Measurements from ENCODE around the gene FBN1.

FBN1 gene

GRCh38 chr15:48554112-48554511 is 91.4 kb downstream of the FBN1 start:
- no peak for DNase-seq (ENCODE audit: low read depth)
- no peak overlapping the region for H3K4me3 ChIP-seq (replicated peaks; ENCODE audit: low read depth, low read length)
- TF ChIP-seq, protein P1, sequence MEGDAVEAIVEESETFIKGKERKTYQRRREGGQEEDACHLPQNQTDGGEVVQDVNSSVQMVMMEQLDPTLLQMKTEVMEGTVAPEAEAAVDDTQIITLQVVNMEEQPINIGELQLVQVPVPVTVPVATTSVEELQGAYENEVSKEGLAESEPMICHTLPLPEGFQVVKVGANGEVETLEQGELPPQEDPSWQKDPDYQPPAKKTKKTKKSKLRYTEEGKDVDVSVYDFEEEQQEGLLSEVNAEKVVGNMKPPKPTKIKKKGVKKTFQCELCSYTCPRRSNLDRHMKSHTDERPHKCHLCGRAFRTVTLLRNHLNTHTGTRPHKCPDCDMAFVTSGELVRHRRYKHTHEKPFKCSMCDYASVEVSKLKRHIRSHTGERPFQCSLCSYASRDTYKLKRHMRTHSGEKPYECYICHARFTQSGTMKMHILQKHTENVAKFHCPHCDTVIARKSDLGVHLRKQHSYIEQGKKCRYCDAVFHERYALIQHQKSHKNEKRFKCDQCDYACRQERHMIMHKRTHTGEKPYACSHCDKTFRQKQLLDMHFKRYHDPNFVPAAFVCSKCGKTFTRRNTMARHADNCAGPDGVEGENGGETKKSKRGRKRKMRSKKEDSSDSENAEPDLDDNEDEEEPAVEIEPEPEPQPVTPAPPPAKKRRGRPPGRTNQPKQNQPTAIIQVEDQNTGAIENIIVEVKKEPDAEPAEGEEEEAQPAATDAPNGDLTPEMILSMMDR (IDR thresholded peaks at IDR 0.05; ENCODE audit: low read length, missing control alignments): no peak

DNA sequence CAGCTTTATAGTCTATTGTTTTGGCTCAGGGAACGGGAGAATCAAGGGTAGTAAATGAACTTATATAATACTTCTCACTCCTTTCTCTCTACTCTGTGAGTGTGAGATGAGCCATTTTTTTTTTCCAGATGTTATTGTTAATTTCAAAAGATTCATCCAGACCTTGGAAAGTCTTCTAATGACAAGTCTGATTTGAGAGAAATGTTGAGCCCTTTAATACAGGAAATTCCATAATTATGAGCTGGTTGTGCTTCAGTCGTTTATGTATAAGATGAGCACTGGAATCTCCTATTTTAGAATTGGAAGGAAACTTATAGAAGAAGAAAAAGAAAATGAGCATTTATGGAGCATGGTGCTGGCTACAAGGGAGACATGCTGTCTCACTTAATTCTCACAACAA is 92.0 kb downstream of the FBN1 start:
- DNase-seq (ENCODE audit: low read depth): no peak
- TF ChIP-seq, protein P1 (IDR thresholded peaks at IDR 0.05; ENCODE audit: low read length, missing control alignments): no peak
- H3K4me3 ChIP-seq (replicated peaks; ENCODE audit: low read depth, low read length): no peak overlapping the region

DNA sequence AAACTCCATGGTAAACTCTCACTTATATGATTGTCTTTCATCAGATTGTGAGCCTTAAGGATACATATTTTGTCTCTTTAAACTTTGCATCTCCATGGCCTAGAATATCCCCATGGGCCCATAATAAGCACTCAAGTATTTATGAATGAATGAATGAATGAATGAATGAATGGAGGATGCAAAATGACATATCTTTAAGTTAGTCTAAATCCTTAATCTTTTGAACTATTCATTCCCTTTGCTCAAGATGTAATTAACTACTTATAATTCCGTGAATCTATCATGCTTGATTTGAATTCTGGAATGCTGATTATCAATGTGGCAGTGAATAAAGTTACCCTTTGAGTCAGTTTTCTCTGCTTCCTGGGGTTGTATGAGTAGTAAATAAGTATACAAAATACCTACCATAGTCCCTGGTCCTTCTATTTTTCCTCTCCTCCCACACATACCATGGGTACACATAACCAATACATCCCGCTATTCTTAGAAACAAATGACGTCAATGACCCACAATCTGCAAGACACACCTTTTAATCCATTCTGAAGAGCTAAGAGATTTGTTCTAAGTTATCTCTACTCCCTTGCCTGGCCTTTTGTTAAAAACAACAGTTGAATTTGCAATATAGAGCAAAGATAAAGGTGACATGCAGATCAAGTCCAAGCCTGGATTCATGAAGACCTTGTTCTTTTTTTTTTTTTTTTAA is 94.5 kb downstream of the FBN1 start:
- TF ChIP-seq, protein P1 (IDR thresholded peaks at IDR 0.05; ENCODE audit: low read length, missing control alignments): no peak
- no peak overlapping the region for H3K4me3 ChIP-seq (replicated peaks; ENCODE audit: low read depth, low read length)
- DNase-seq (ENCODE audit: low read depth): peak; percentile 75

DNA sequence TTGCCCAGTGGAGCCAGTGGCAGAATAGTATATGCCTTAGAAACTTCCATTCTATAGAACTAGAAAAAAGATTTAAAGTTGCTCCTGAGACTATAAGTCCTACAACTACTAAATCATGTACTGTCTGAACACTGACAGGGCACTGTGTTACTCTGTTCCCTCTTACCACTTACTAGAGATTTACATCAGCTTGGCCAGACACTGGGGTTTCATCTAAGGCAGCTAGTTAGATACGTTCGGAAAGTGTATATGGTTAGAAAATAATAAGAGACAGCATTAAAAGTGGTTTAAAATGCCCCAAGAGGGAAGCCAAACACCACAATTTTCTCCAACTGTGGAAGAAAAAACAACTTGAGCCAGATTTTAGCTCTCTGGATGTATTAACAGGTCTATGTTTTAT is 97.1 kb downstream of the FBN1 start:
- no peak overlapping the region for H3K4me3 ChIP-seq (replicated peaks; ENCODE audit: low read depth, low read length)
- TF ChIP-seq, protein P1 (IDR thresholded peaks at IDR 0.05; ENCODE audit: low read length, missing control alignments): no peak
- DNase-seq (ENCODE audit: low read depth): no peak

- DNase-seq (ENCODE audit: low read depth): peak; percentile 79
Observed at GRCh38 chr15:48547286-48547685, 98.2 kb downstream of the FBN1 start.

DNA sequence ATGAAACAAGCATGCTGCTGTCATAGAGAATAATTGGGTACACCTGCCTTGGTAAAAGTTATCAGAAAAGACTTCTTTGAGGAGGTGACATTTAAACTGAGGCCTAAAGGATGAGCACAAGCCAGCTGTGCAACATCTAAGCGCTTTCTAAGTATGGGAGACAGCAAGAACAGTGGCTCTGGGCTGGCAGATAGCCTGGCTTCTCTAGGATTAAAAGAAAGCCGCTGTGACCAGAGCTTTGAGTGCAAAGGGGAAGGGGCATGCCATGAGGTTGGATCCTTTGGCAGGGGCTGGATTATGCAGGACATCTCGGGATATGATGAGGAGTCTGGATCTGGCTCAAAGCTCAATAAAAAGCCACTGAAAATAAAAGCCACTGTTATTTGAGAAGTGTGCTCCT is 99.2 kb downstream of the FBN1 start:
- TF ChIP-seq, protein P1 (IDR thresholded peaks at IDR 0.05; ENCODE audit: low read length, missing control alignments): no peak
- H3K4me3 ChIP-seq (replicated peaks; ENCODE audit: low read depth, low read length): no peak overlapping the region
- DNase-seq (ENCODE audit: low read depth): no peak

More at GRCh38 chr15:48547286-48547685, 98.2 kb downstream of the FBN1 start:
- TF ChIP-seq, protein P1 (IDR thresholded peaks at IDR 0.05; ENCODE audit: low read length, missing control alignments): no peak
- no peak overlapping the region for H3K4me3 ChIP-seq (replicated peaks; ENCODE audit: low read depth, low read length)

DNA sequence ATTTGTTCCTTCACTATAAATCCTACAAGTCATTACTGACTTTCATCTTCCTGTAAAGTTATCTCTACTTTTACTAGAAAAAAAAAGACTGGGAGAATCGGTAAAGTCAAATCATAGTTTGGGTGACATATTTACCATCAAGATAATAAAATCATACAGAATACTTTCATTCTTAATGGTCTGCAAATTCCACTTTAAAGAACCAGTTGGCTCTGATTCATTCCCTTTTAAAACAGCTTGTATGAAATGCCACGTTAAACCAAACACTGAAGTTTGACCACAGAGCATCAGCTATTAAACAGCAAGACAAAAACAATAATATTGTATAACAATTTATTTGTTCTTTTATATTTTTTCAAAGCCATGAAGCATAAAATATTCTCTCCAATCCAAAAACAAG is 100.7 kb downstream of the FBN1 start:
- DNase-seq (ENCODE audit: low read depth): no peak
- TF ChIP-seq, protein P1 (IDR thresholded peaks at IDR 0.05; ENCODE audit: low read length, missing control alignments): no peak
- no peak overlapping the region for H3K4me3 ChIP-seq (replicated peaks; ENCODE audit: low read depth, low read length)

Measured in fibroblast of pulmonary artery (primary cell).